Bronchial epithelial cell (primary cell): Measurements from ENCODE around the gene PRKG2. TPM values are rescaled to one million over a fixed set of nuclear protein-coding genes. Genes with fewer than 3 reads are reported as not detected.

Experiments
- DNase-seq: peaks from one replicate; pipeline ENCODE4 v3.0.0-alpha.2; 2010; ENCODE audit warnings: low read depth
- FAIRE-seq: peaks from 2 replicates; lab custom pipeline; 2011; peaks lifted over from hg19 to GRCh38; lab: Jason Lieb, UNC
- H3K27me3 ChIP-seq: 2 replicates; pipeline ENCODE4 v1.5.1; 2011; ENCODE audit warnings: low read length; ENCODE audit not compliant: control insufficient read depth, insufficient read depth
- H3K36me3 ChIP-seq: 2 replicates; pipeline ENCODE4 v1.5.1; 2011; ENCODE audit warnings: low read length; ENCODE audit not compliant: control insufficient read depth, insufficient read depth
- H3K4me3 ChIP-seq: 2 replicates; pipeline ENCODE4 v1.5.1; 2011; ENCODE audit warnings: mild to moderate bottlenecking, low read depth, low read length, control low read depth
- total RNA-seq: library from RNA; depleted of rRNA; stranded (reverse); fragments of >200 nt; gene quantifications from 2 replicates; pipeline ENCODE4 v1.2.1, GENCODE V29; 2014
- TF ChIP-seq, protein P1 (sequence below): IDR thresholded peaks from 2 replicates; pipeline ENCODE4 v1.5.1; 2011; ENCODE audit warnings: mild to moderate bottlenecking, moderate library complexity, low read length, control low read depth, inconsistent platforms; ENCODE audit not compliant: insufficient read depth, severe bottlenecking

The PRKG2 gene
- total RNA-seq, 1 donor from 2014 or later = 5.3 TPM

DNA sequence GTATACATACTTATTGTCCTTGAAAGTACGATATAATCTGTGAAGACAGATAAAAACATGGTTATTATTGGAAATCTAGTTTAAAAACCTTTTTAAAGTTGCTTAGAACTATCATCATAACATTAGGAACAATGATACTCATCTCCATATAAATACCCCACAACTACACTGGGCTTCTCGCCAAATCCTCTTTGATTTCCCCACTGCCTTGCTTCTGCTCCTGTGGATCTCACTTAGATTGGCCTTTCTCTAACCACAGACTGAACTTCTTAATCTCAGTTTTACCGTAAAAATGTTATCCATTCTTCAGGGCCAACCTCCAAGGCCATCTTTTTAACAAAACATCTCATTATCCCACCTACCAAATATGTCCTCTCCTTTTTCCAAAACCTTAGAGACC, 77.6 kb downstream of the PRKG2 start:
- H3K36me3 ChIP-seq = no peaks in the 10 kb centered on the region

DNA sequence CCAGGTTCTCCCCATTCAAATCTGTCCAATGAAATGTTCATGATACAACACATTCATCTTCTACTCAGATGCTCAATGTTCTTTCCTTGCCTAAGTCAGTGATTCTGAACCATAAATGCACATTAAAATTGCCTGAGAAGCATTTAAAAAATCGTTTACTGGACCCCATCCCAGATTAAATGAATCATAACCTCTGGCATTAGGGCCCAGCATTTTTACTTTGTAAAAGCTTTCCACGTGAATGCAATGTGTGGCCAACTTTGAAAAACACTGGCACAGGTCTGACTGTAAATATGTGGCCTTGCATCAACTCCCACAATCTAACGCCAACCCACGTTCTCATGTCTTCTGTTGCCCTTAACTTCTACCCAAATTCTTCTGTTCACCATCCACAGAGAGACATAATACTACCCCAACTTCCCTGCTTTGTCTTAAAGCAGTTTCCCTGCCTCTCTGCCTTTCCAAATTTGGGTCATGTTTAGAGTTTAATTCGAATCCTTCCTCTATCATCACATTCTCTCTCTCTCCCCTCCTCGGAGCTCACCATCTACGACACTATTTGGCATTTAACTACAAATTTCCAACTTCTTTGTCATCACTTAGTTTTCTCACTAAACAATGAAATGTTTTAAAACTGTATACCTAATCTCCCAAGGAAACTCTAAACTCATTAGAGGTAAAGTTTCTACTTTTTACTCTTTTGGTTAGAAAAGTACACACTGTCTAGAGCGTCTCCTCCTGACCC, 78.7 kb downstream of the PRKG2 start:
- no peak overlapping the region for H3K4me3 ChIP-seq
- TF ChIP-seq, protein P1, sequence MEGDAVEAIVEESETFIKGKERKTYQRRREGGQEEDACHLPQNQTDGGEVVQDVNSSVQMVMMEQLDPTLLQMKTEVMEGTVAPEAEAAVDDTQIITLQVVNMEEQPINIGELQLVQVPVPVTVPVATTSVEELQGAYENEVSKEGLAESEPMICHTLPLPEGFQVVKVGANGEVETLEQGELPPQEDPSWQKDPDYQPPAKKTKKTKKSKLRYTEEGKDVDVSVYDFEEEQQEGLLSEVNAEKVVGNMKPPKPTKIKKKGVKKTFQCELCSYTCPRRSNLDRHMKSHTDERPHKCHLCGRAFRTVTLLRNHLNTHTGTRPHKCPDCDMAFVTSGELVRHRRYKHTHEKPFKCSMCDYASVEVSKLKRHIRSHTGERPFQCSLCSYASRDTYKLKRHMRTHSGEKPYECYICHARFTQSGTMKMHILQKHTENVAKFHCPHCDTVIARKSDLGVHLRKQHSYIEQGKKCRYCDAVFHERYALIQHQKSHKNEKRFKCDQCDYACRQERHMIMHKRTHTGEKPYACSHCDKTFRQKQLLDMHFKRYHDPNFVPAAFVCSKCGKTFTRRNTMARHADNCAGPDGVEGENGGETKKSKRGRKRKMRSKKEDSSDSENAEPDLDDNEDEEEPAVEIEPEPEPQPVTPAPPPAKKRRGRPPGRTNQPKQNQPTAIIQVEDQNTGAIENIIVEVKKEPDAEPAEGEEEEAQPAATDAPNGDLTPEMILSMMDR = no peak
- FAIRE-seq (no peak), DNase-seq (no peak)
- H3K27me3 ChIP-seq = no peaks in the 10 kb centered on the region
- no peaks in the 10 kb centered on the region for H3K36me3 ChIP-seq

More for the DNA sequence above, 77.6 kb downstream of the PRKG2 start:
- TF ChIP-seq, protein P1 = no peak
- DNase-seq = no peak
- H3K27me3 ChIP-seq = no peaks in the 10 kb centered on the region
- no peak for FAIRE-seq
- H3K4me3 ChIP-seq = no peak overlapping the region

DNA sequence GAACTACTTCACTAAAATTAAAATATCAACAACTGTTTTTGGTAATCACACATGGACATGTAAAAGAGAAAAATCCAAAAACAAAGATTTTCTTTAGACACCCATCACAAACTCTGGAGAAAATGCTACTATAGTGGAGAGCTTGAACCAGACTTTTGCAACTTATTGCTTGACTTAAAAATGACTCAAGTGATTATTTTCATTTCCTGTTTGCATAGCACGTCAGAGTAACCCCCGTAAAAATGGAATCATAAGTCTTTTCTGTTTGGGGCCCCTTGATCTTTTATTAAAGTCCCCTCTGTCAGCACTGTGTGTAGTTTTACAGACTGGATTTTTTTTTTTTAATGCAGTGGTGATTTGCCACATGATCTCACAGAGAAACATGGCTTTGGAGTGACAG, 79.5 kb downstream of the PRKG2 start:
- TF ChIP-seq, protein P1 = no peak
- Histone ChIP-seq H3K36me3 (no peaks in the 10 kb centered on the region), H3K27me3 (no peaks in the 10 kb centered on the region), H3K4me3 (no peak overlapping the region)
- FAIRE-seq = no peak
- peak; percentile 39 for DNase-seq

- DNase-seq (no peak), FAIRE-seq (no peak)
- Histone ChIP-seq H3K36me3 (no peaks in the 10 kb centered on the region), H3K27me3 (no peaks in the 10 kb centered on the region), H3K4me3 (no peak overlapping the region)
- TF ChIP-seq, protein P1 = no peak
These were observed 83.5 kb downstream of the PRKG2 start for GRCh38 chr4:81131563-81131962.

DNA sequence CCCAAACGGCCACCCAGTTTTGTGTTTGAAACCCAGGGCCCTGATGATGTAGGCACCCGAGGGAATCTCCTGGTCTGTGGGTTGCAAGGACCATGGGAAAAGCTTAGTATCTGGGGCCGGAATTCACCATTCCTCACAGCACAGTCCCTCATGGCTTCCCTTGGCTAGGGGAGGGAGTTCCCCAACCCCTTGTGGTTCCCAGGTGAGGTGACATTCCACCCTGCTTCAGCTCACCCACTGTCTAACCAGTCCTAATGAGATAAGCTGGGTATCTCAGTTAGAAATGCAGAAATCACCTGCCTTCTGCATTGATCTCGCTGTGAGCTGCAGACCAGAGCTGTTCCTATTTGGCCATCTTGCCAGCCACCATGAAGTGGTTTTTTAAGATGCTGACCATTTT, 84.0 kb downstream of the PRKG2 start:
- Histone ChIP-seq H3K4me3 (no peak overlapping the region), H3K27me3 (no peaks in the 10 kb centered on the region), H3K36me3 (no peaks in the 10 kb centered on the region)
- TF ChIP-seq, protein P1 = no peak
- no peak for DNase-seq
- no peak for FAIRE-seq

- no peak overlapping the region for H3K4me3 ChIP-seq
- H3K27me3 ChIP-seq = no peaks in the 10 kb centered on the region
- DNase-seq (no peak), FAIRE-seq (no peak)
- no peaks in the 10 kb centered on the region for H3K36me3 ChIP-seq
- TF ChIP-seq, protein P1 = no peak
These were observed 84.5 kb downstream of the PRKG2 start for GRCh38 chr4:81130569-81130968.
